Neuron (in vitro differentiated cells): ENCODE data around the gene FKBP1A.

Experiments used
- H2AFZ ChIP-seq: one replicate; pipeline ENCODE4 v1.6.1; 2013; ENCODE audit warnings: low read depth, mild to moderate bottlenecking, inconsistent platforms, low read length, moderate library complexity
- H3K27me3 ChIP-seq: one replicate; pipeline ENCODE4 v1.6.1; 2013; ENCODE audit warnings: low read length; ENCODE audit not compliant: insufficient read depth
- H3K36me3 ChIP-seq: one replicate; pipeline ENCODE4 v1.6.1; 2013; ENCODE audit warnings: low read length; ENCODE audit not compliant: insufficient read depth
- H3K4me1 ChIP-seq: one replicate; pipeline ENCODE4 v1.6.1; 2013; ENCODE audit warnings: low read length; ENCODE audit not compliant: insufficient read depth
- H3K4me3 ChIP-seq: 2 replicates; pipeline ENCODE4 v1.5.1; 2013; ENCODE audit warnings: mild to moderate bottlenecking, low read length, moderate library complexity
- H3K9me3 ChIP-seq: one replicate; pipeline ENCODE4 v1.6.1; 2013; ENCODE audit warnings: low read length

FKBP1A gene

GRCh38 chr20:1427457-1428054 is 34.7 kb upstream of the FKBP1A start:
- Histone ChIP-seq H3K4me1 (peaks cover 21% of the 10 kb centered on the region), H3K36me3 (no peaks in the 10 kb centered on the region), H3K27me3 (no peaks in the 10 kb centered on the region), H2AFZ (peak overlapping the region; percentile 24), H3K9me3 (no peaks in the 10 kb centered on the region), H3K4me3 (no peak overlapping the region)

- H3K27me3 ChIP-seq = no peaks in the 10 kb centered on the region
- no peaks in the 10 kb centered on the region for H3K36me3 ChIP-seq
- no peak overlapping the region for H3K4me3 ChIP-seq
- peaks cover 21% of the 10 kb centered on the region for H3K4me1 ChIP-seq
- no peak overlapping the region for H2AFZ ChIP-seq
- H3K9me3 ChIP-seq = no peaks in the 10 kb centered on the region
These were observed 33.5 kb upstream of the FKBP1A start for GRCh38 chr20:1426231-1426849.

- H3K4me3 ChIP-seq = no peak overlapping the region
- H3K27me3 ChIP-seq = no peaks in the 10 kb centered on the region
- H3K4me1 ChIP-seq = peaks cover 21% of the 10 kb centered on the region
- H2AFZ ChIP-seq = no peak overlapping the region
- no peaks in the 10 kb centered on the region for H3K9me3 ChIP-seq
- H3K36me3 ChIP-seq = no peaks in the 10 kb centered on the region
These were observed 31.5 kb upstream of the FKBP1A start for GRCh38 chr20:1424336-1424735.

- Histone ChIP-seq H3K4me3 (no peak overlapping the region), H3K4me1 (peaks cover 21% of the 10 kb centered on the region), H3K27me3 (no peaks in the 10 kb centered on the region), H3K9me3 (no peaks in the 10 kb centered on the region), H3K36me3 (no peaks in the 10 kb centered on the region), H2AFZ (no peak overlapping the region)
These were observed 30.8 kb upstream of the FKBP1A start for GRCh38 chr20:1423625-1424106.

DNA sequence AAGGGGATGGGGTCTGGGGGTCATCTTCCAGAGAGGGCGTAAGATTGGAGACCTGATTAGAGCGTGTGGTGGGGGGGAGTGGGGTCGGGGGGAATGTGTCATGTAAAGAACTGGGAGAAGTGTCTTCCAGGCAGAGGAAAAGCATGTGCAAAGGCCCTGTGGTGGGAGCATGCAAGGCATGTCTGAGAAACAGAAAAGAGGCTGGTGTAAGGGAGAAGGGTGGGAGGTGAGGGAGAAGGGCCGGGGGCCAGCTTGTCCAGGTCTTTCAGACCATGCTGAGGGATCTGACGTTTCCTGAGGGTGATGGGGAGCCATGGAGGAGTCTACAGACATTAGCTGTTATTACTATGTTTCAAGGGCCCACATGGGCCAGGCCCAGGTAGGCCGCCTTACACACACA is 30.4 kb upstream of the FKBP1A start:
- Histone ChIP-seq H2AFZ (no peak overlapping the region), H3K36me3 (no peaks in the 10 kb centered on the region), H3K9me3 (no peaks in the 10 kb centered on the region), H3K4me1 (peaks cover 21% of the 10 kb centered on the region), H3K4me3 (no peak overlapping the region), H3K27me3 (no peaks in the 10 kb centered on the region)

- no peak overlapping the region for H2AFZ ChIP-seq
- H3K27me3 ChIP-seq = no peaks in the 10 kb centered on the region
- H3K4me1 ChIP-seq = peaks cover 18% of the 10 kb centered on the region
- no peak overlapping the region for H3K4me3 ChIP-seq
- no peaks in the 10 kb centered on the region for H3K36me3 ChIP-seq
- no peaks in the 10 kb centered on the region for H3K9me3 ChIP-seq
These were observed 29.9 kb upstream of the FKBP1A start for GRCh38 chr20:1422753-1423152.

DNA sequence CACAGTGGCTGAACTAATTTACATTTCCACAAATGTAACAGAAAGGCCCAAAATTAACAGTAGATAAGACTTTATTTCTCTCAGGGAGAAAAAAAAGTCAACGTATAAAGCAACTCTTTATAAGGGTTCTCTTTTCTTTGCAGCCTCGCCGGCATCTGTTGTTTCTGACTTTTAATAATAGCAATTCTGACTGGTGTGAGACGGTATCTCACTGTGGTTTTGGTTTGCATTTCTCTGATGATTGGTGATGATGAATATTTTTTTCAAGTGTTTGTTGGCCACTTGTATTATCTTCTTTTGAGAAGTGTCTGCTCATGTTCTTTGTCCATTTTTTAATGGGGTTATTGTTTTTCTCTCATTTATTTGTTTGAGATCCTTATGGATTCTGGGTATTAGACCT is 27.2 kb upstream of the FKBP1A start:
- Histone ChIP-seq H3K4me3 (no peak overlapping the region), H3K9me3 (no peaks in the 10 kb centered on the region), H3K27me3 (no peaks in the 10 kb centered on the region), H3K4me1 (peaks cover 10% of the 10 kb centered on the region), H3K36me3 (no peaks in the 10 kb centered on the region), H2AFZ (no peak overlapping the region)

- Histone ChIP-seq H3K36me3 (no peaks in the 10 kb centered on the region), H2AFZ (no peak overlapping the region), H3K4me3 (no peak overlapping the region), H3K27me3 (no peaks in the 10 kb centered on the region), H3K9me3 (no peaks in the 10 kb centered on the region), H3K4me1 (no peaks in the 10 kb centered on the region)
These were observed 25.5 kb upstream of the FKBP1A start for GRCh38 chr20:1418350-1418749.

DNA sequence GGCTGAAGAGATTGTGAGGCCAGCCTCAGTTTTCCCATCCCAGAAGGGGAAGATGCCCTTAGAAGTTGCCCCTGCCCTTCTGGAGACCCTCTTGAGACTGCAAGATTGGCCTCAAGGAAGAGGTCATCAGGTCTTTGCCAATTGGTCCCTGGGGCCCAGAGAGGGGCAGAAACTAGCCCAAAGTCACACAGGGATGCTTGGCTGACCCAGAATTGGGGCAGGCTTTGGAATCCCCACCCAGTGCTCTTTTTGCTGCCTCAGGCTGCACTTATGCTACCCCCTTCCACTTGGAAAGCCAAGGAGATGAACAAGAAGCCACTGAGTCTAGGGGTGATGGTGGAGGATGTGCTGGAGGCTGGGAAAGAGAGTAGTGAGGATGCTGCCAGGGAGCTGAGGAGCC is 24.9 kb upstream of the FKBP1A start:
- Histone ChIP-seq H3K4me1 (no peaks in the 10 kb centered on the region), H2AFZ (no peak overlapping the region), H3K27me3 (no peaks in the 10 kb centered on the region), H3K4me3 (no peak overlapping the region), H3K9me3 (no peaks in the 10 kb centered on the region), H3K36me3 (no peaks in the 10 kb centered on the region)

DNA sequence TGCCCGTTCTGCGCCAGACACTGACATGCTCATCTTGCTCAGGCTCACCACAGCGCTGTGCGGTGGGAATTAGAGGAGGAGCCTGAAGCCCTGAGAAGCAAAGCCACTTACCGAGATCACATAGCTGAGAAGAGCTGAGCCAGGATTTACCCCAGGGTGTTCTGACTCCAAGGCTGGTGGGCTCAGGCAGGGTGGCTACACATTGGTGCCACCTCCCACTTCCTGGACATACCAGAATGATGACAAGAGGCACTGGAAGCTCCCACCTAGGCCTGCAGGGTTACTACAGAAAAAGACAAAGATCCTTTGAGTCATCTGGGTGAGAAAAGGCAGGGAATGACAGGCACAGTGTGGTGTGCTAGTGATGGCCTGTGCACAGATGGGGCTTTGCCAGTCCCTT is 24.4 kb upstream of the FKBP1A start:
- no peaks in the 10 kb centered on the region for H3K27me3 ChIP-seq
- H3K4me1 ChIP-seq = no peaks in the 10 kb centered on the region
- no peak overlapping the region for H3K4me3 ChIP-seq
- H3K36me3 ChIP-seq = no peaks in the 10 kb centered on the region
- H2AFZ ChIP-seq = no peak overlapping the region
- H3K9me3 ChIP-seq = no peaks in the 10 kb centered on the region

DNA sequence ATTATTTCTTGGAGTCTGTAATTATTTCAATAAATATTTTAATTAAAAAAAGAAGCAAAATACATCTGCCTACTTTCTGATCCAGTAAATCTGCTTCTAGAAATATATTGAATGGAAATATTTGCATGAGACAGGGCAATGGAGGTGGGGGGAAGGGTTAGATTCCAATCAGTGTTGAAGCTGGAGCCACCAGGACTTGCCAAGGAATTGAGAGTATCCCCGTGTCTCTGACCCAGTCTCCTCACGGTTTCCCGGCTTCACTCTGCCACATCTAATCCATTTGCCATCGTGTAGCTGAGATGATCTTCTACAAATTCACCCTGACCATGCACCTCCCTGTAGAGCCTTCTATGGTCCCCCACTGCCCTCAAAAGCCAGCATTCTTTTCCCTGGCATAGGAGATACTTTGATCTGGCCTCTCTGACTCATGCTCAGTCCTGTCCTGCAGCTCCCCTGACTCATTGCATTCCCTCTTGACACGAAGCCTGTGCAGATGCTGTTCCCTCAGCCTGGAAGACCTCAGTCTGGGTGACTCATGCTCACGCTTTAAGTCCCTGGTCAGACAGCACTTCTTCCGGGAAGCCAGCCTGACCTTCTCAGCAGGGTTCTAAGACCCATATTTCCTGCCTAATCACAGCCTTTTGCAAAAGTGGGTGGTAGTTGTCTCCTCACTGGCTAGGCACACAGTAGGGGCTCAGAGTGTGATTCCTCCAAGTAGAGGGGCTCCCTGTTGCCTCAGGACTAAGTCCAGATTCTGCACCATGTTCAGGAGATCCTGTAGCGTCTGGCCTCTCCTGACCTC is 23.0 kb upstream of the FKBP1A start:
- H3K4me1 ChIP-seq = no peaks in the 10 kb centered on the region
- H2AFZ ChIP-seq = no peak overlapping the region

GRCh38 chr20:1414982-1415381 is 22.1 kb upstream of the FKBP1A start:
- Histone ChIP-seq H3K4me3 (no peak overlapping the region), H3K4me1 (no peaks in the 10 kb centered on the region), H3K9me3 (no peaks in the 10 kb centered on the region), H3K36me3 (no peaks in the 10 kb centered on the region), H2AFZ (no peak overlapping the region), H3K27me3 (no peaks in the 10 kb centered on the region)

More for the DNA sequence above, 23.0 kb upstream of the FKBP1A start:
- Histone ChIP-seq H3K36me3 (no peaks in the 10 kb centered on the region), H3K27me3 (no peaks in the 10 kb centered on the region), H3K4me3 (no peak overlapping the region), H3K9me3 (no peaks in the 10 kb centered on the region)

- H2AFZ ChIP-seq = no peak overlapping the region
- H3K36me3 ChIP-seq = no peaks in the 10 kb centered on the region
- peaks cover 3% of the 10 kb centered on the region for H3K4me1 ChIP-seq
- no peak overlapping the region for H3K4me3 ChIP-seq
- no peaks in the 10 kb centered on the region for H3K27me3 ChIP-seq
- peaks cover 3% of the 10 kb centered on the region for H3K9me3 ChIP-seq
These were observed 12.9 kb upstream of the FKBP1A start for GRCh38 chr20:1405801-1406200.
